ENCODE measurements around the gene MAP3K10. TPM values are rescaled to one million over a fixed set of nuclear protein-coding genes. Genes with fewer than 3 reads are reported as not detected.

The MAP3K10 gene
- total and polyA plus RNA-seq, 9 of the 15 experiments (the other 6 are each of a cell fraction or from before 2014, with no cell fraction given) = 0.01 to 8.0 (median 2.7) TPM; not detected in 1

DNA sequence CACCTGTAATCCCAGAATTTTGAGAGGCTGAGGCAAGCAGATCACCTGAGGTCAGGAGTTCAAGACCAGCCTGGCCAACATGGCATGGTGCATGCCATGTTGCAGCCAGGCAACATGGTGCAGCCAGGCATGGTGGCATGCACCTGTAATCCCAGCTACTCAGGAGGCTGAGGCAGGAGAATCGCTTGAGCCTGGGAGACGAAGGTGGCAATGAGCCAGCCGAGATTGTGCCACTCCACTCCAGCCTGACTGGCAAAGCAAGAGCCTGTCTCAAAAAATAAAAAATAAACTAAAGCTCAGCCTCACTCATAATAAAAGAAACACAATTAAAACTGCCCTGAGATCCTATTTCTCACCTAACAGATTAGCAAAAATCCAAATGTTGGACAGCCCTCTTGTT is 49.7 kb upstream of the MAP3K10 start:
- ATAC-seq = no peak
- Histone ChIP-seq H3K9ac (ENCODE audit: insufficient read depth in 1 of 2, low read depth in 2 of 2, low read length in 2 of 2) (no peak overlapping the region), H3K36me3 (ENCODE audit: control insufficient read depth, insufficient read depth, low read length) (no peaks in the 10 kb centered on the region), H3K79me2 (ENCODE audit: control insufficient read depth, insufficient read depth, low read length) (no peaks in the 10 kb centered on the region), H3K4me3 (no peak overlapping the region), H3K4me1 (replicated peaks in 1 of 2; ENCODE audit: control insufficient read depth in 2 of 2, insufficient read depth in 2 of 2, low read length in 2 of 2) (no peaks in the 10 kb centered on the region; a peak in 1 of 5 replicates), H3K9me1 (ENCODE audit: control insufficient read depth, insufficient read depth, low read length) (no peaks in the 10 kb centered on the region), H3K27ac (ENCODE audit: extremely low read depth, low read depth, low read length) (no peak overlapping the region), H3K4me2 (ENCODE audit: insufficient read depth, low read length) (no peak overlapping the region), H4K20me1 (replicated peaks; ENCODE audit: control insufficient read depth, insufficient read depth, low read length) (no peaks in the 10 kb centered on the region), H3K27me3 (ENCODE audit: control insufficient read depth in 2 of 2, insufficient read depth in 2 of 2, low read length in 2 of 2) (peaks cover 6 to 12% of the 10 kb centered on the region in 2 experiments; a peak in 4 of 5 replicates), H2AFZ (ENCODE audit: low read depth, low read length) (no peak overlapping the region), H3K9me3 (replicated peaks; ENCODE audit: control insufficient read depth, insufficient read depth, low read depth, low read length) (no peaks in the 10 kb centered on the region)
- POLR2A ChIA-PET = no interaction called here
- no TSS peak for BruUV-seq (replicated peaks)
- intact Hi-C loops (cut with micrococcal nuclease) = loop anchor here (10.0 kb wide), 1 partner anchor 223 kb away; no protein-coding TSS in a partner anchor
- in situ Hi-C loops (cut with MboI) = no loop called here
- no peak for FAIRE-seq
- TF ChIP-seq RNF2 (IDR thresholded peaks at IDR 0.05) (no peak), NCOR1 (IDR thresholded peaks at IDR 0.05) (no peak), TCFL5 (CRISPR knock-in tag; conservative IDR thresholded peaks at IDR 0.05) (no peak), EZH2 (IDR thresholded peaks at IDR 0.05; ENCODE audit: borderline replicate concordance, low read depth, low read length) (no peak), ZNF586 (CRISPR knock-in tag; conservative IDR thresholded peaks at IDR 0.05) (no peak), BCOR (IDR thresholded peaks at IDR 0.05) (no peak), ERF (CRISPR knock-in tag; IDR thresholded peaks at IDR 0.05) (no peak), CCAR2 (IDR thresholded peaks at IDR 0.05; ENCODE audit: low read depth, low read length) (no peak), ZNF41 (CRISPR knock-in tag; conservative IDR thresholded peaks at IDR 0.05) (no peak), MEF2D (tag; conservative IDR thresholded peaks at IDR 0.05; ENCODE audit: low read depth) (no peak)
- TF ChIP-seq, protein P1, sequence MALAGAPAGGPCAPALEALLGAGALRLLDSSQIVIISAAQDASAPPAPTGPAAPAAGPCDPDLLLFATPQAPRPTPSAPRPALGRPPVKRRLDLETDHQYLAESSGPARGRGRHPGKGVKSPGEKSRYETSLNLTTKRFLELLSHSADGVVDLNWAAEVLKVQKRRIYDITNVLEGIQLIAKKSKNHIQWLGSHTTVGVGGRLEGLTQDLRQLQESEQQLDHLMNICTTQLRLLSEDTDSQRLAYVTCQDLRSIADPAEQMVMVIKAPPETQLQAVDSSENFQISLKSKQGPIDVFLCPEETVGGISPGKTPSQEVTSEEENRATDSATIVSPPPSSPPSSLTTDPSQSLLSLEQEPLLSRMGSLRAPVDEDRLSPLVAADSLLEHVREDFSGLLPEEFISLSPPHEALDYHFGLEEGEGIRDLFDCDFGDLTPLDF (CRISPR knock-in tag; IDR thresholded peaks at IDR 0.05) = no peak
- TF ChIP-seq, protein P2, sequence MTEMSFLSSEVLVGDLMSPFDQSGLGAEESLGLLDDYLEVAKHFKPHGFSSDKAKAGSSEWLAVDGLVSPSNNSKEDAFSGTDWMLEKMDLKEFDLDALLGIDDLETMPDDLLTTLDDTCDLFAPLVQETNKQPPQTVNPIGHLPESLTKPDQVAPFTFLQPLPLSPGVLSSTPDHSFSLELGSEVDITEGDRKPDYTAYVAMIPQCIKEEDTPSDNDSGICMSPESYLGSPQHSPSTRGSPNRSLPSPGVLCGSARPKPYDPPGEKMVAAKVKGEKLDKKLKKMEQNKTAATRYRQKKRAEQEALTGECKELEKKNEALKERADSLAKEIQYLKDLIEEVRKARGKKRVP (CRISPR knock-in tag; IDR thresholded peaks at IDR 0.05) = no peak
- TF ChIP-seq, protein P3, sequence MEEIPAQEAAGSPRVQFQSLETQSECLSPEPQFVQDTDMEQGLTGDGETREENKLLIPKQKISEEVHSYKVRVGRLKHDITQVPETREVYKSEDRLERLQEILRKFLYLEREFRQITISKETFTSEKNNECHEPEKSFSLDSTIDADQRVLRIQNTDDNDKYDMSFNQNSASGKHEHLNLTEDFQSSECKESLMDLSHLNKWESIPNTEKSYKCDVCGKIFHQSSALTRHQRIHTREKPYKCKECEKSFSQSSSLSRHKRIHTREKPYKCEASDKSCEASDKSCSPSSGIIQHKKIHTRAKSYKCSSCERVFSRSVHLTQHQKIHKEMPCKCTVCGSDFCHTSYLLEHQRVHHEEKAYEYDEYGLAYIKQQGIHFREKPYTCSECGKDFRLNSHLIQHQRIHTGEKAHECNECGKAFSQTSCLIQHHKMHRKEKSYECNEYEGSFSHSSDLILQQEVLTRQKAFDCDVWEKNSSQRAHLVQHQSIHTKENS (CRISPR knock-in tag; IDR thresholded peaks at IDR 0.05) = no peak
- TF ChIP-seq, protein P4, sequence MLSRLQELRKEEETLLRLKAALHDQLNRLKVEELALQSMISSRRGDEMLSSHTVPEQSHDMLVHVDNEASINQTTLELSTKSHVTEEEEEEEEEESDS (CRISPR knock-in tag; IDR thresholded peaks at IDR 0.05) = no peak
- no peak for DNase-seq (ENCODE audit: extremely low read depth in 1 of 4, low spot score in 3 of 4)
- CTCF ChIA-PET (ENCODE audit: low intra/inter-chr PET ratio) = interaction anchor here (2.9 kb wide), 1 partner anchor 80 kb away, joined by 24 read pairs; no protein-coding TSS in a partner anchor
- 0% methylated on average over 3 of the region's 3 CpGs for WGBS (ENCODE audit: insufficient coverage, low coverage, missing lambda C conversion rate)

Measured in K562 (cell line).